Activated CD8-positive, alpha-beta T cell treated with anti-CD3 and anti-CD28 coated beads for 36 hours (primary cell): ENCODE data around the gene PRRC2A. TPM values are rescaled to one million over a fixed set of nuclear protein-coding genes. Genes with fewer than 3 reads are reported as not detected.

ENCODE experiments used
- ATAC-seq: fragments of 200-7000 bp; cut with Tn5 transposase; one replicate; pipeline ENCODE4 v1.10.0; 2021; ENCODE audit warnings: mild to moderate bottlenecking, moderate library complexity
- CTCF ChIA-PET: fragments of 350-600 bp; sonication (Branson Sonifier 250); formaldehyde crosslinking; loops from one replicate; lab custom pipeline; 2021; ENCODE audit warnings: antibody characterized with exemption; lab: Charles Lee
- POLR2A ChIA-PET: fragments of 350-600 bp; sonication (Branson Sonifier 250); formaldehyde crosslinking; loops from one replicate; lab custom pipeline; 2021; ENCODE audit warnings: antibody characterized with exemption; lab: Charles Lee
- DNase-seq: peaks from one replicate; pipeline ENCODE4 v3.0.0-alpha.2; 2020
- H3K27ac Mint-ChIP-seq: one replicate; pipeline ENCODE4 v1.8.0; 2021; ENCODE audit warnings: mild to moderate bottlenecking, mixed read lengths
- H3K27me3 Mint-ChIP-seq: one replicate; pipeline ENCODE4 v1.8.0; 2021; ENCODE audit warnings: mixed read lengths
- H3K36me3 Mint-ChIP-seq: one replicate; pipeline ENCODE4 v1.8.0; 2021; ENCODE audit warnings: low read depth, mixed read lengths
- H3K4me1 Mint-ChIP-seq: one replicate; pipeline ENCODE4 v1.8.0; 2021; ENCODE audit warnings: low read depth, mixed read lengths
- H3K4me3 Mint-ChIP-seq: one replicate; pipeline ENCODE4 v1.8.0; 2021; ENCODE audit warnings: mild to moderate bottlenecking, moderate library complexity, mixed read lengths
- H3K9me3 Mint-ChIP-seq: one replicate; pipeline ENCODE4 v1.8.0; 2021; ENCODE audit warnings: mixed read lengths
- CTCF ChIP-seq: fragments of 200-600 bp; IDR thresholded peaks from one replicate; pipeline ENCODE4 v1.8.0; 2022; ENCODE audit warnings: antibody characterized with exemption, mild to moderate bottlenecking
- intact Hi-C: fragments of 100-400 bp; cut with micrococcal nuclease; formaldehyde crosslinking; loops from one replicate; pipeline ENCODE4 v1.10.0; 2022
- total RNA-seq, 2 experiments: library from RNA; stranded (reverse); gene quantifications; one replicate each; pipeline ENCODE4 v1.2.3, GENCODE V29; 2021

PRRC2A gene
- total RNA-seq, 2 experiments from 2014 or later: 257 to 262 TPM

GRCh38 chr6:31676904-31677303 is 56.4 kb downstream of the PRRC2A start:
- no peaks in the 10 kb centered on the region for H3K27me3 Mint-ChIP-seq
- H3K36me3 Mint-ChIP-seq: peaks cover 15% of the 10 kb centered on the region
- no peak overlapping the region for H3K27ac Mint-ChIP-seq
- intact Hi-C loops: no loop called here
- H3K4me3 Mint-ChIP-seq: no peak overlapping the region
- ChIA-PET CTCF (interaction anchor here (1.9 kb wide), 1 partner anchor 14 kb away, joined by 6 read pairs; no protein-coding TSS in a partner anchor), POLR2A (interaction anchor here (0.9 kb wide), 1 partner anchor 22 kb away, joined by 3 read pairs; no protein-coding TSS in a partner anchor)
- no peaks in the 10 kb centered on the region for H3K9me3 Mint-ChIP-seq
- TF ChIP-seq CTCF: no peak
- peaks cover 11% of the 10 kb centered on the region for H3K4me1 Mint-ChIP-seq
- ATAC-seq (no peak), DNase-seq (no peak)

DNA sequence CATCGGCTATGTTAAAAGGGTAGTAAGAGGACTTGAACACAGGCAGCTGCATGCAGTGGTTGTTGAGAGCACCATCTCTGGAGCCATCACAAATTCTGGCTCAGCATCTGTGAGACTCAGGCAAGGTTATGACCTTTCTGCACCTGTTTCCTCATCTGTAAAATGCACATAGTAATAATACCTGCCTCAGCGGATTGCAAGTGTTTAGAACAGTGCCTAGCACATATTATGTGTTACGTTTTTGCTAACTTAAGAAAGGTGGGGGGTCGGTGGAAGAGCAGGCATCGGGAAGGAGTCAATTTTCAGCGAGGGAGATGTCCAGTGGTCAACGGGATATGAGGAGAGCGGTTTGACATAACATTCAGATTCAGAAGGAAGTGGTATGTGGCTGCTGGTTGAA is 57.4 kb downstream of the PRRC2A start:
- ChIA-PET CTCF (interaction anchor here (1.1 to 1.9 kb wide), 2 partner anchors 13 to 212 kb away, joined by 3 to 6 read pairs; no protein-coding TSS in a partner anchor), POLR2A (interaction anchor here (0.5 to 1.4 kb wide), 4 partner anchors 11 to 21 kb away, joined by 3 to 4 read pairs (median 4); partner anchors contain the start of gene GPANK1)
- H3K4me3 Mint-ChIP-seq: no peak overlapping the region

GRCh38 chr6:31680226-31681134 is 60.0 kb downstream of the PRRC2A start, which contains the start of gene LY6G5C:
Gene LY6G5C, minus strand, starts transcription at chr6:31681067. Its CDS starts 694 bp downstream, at chr6:31680373.
- Mint-ChIP-seq H3K27ac (peak within 1 kb of the TSS; percentile 49), H3K4me3 (peak within 1 kb of the TSS; percentile 65), H3K36me3 (peaks cover 1% of the 10 kb centered on the region), H3K9me3 (no peaks in the 10 kb centered on the region), H3K27me3 (no peaks in the 10 kb centered on the region), H3K4me1 (peaks cover 11% of the 10 kb centered on the region)
- ATAC-seq: peak; percentile 85
- peak; percentile 53 for TF ChIP-seq CTCF
- intact Hi-C loops: no loop called here
- peak; percentile 73 for DNase-seq
- ChIA-PET POLR2A (interaction anchor here (0.9 to 1.7 kb wide), 3 partner anchors 11 to 23 kb away, joined by 3 to 5 read pairs (median 3); partner anchors contain the start of genes ABHD16A and LY6G5B), CTCF (interaction anchor here (0.6 to 2.0 kb wide), 17 partner anchors 9 to 209 kb away, joined by 3 to 9 read pairs (median 4); partner anchors contain the start of genes LSM2, LY6G5B and MSH5)

More for the DNA sequence above, 57.4 kb downstream of the PRRC2A start:
- no peak overlapping the region for H3K27ac Mint-ChIP-seq
- DNase-seq (no peak), ATAC-seq (no peak)
- H3K4me1 Mint-ChIP-seq: peaks cover 11% of the 10 kb centered on the region
- no peak for TF ChIP-seq CTCF
- H3K36me3 Mint-ChIP-seq: peaks cover 8% of the 10 kb centered on the region
- H3K27me3 Mint-ChIP-seq: no peaks in the 10 kb centered on the region
- no peaks in the 10 kb centered on the region for H3K9me3 Mint-ChIP-seq
- intact Hi-C loops: no loop called here

GRCh38 chr6:31681135-31681671 is 60.7 kb downstream of the PRRC2A start:
- H3K4me1 Mint-ChIP-seq: peaks cover 11% of the 10 kb centered on the region
- intact Hi-C loops: no loop called here

More at GRCh38 chr6:31681135-31681671, 60.7 kb downstream of the PRRC2A start:
- peak; percentile 62 for ATAC-seq
- Mint-ChIP-seq H3K9me3 (no peaks in the 10 kb centered on the region), H3K4me3 (peak overlapping the region; percentile 65), H3K27ac (peak overlapping the region; percentile 47), H3K27me3 (no peaks in the 10 kb centered on the region), H3K36me3 (peaks cover 4% of the 10 kb centered on the region)
- peak; percentile 61 for DNase-seq
- no peak for TF ChIP-seq CTCF
- CTCF ChIA-PET: interaction anchor here (0.8 to 2.0 kb wide), 11 partner anchors 10 to 208 kb away, joined by 3 to 9 read pairs (median 5); partner anchors contain the start of genes LSM2, LY6G5B and MSH5
- POLR2A ChIA-PET: interaction anchor here (0.9 to 1.7 kb wide), 3 partner anchors 11 to 24 kb away, joined by 3 to 5 read pairs (median 3); partner anchors contain the start of genes ABHD16A and LY6G5B
